NT2/D1 (cell line): ENCODE results near the gene TEPSIN.

ENCODE experiments used
- SUZ12 ChIP-seq: IDR thresholded peaks from 2 replicates; pipeline ENCODE4 v1.6.1; 2011; ENCODE audit not compliant: insufficient read length, insufficient read depth; ENCODE audit errors: extremely low read depth
- YY1 ChIP-seq: IDR thresholded peaks from 2 replicates; pipeline ENCODE4 v1.6.1; 2011; ENCODE audit not compliant: insufficient read length, insufficient read depth
- ZNF274 ChIP-seq: IDR thresholded peaks from 2 replicates; pipeline ENCODE4 v1.6.1; 2011; ENCODE audit warnings: mild to moderate bottlenecking, low read depth, low read length

GRCh38 chr17:81210466-81210865 lies 28.4 kb downstream of the TEPSIN start:
- TF ChIP-seq YY1 (no peak), ZNF274 (no peak), SUZ12 (no peak)
